Right ventricle myocardium superior (tissue), 1 donor: ENCODE measurements around the gene SLC35A2. TPM values are rescaled to one million over a fixed set of nuclear protein-coding genes. Genes with fewer than 3 reads are reported as not detected.
"Not testable (repeated sequence)": the region's sequence is repeated elsewhere in the genome, so short reads cannot be mapped to it uniquely, and the experiment has no call there.

ENCODE experiments used
- ATAC-seq: fragments of 200-7000 bp; cut with Tn5 transposase; one replicate; pipeline ENCODE4 v1.9.1; 2020; ENCODE audit warnings: mild to moderate bottlenecking; ENCODE audit not compliant: poor library complexity
- DNase-seq: peaks from one replicate; pipeline ENCODE4 v3.0.0-alpha.2; 2020
- intact Hi-C: fragments of 100-400 bp; cut with DNase I; formaldehyde crosslinking; loops from one replicate; pipeline ENCODE4 v1.11.2; 2022
- total RNA-seq: library from RNA; stranded (reverse); fragmentation: NEBNext Ultra II Directional; extraction: Animal tissue kit (Norgen Biotek cat#: 25700); gene quantifications from one replicate; pipeline ENCODE4 v1.2.1, GENCODE V29; 2021
- donor health status: DM: no; HTN: yes; CAD: no; lungs with severe emphysema.

Gene SLC35A2
- total RNA-seq, 1 donor from 2014 or later: 12.9 TPM

- no peak for DNase-seq
- ATAC-seq: no peak
- intact Hi-C loops: loop anchor here (10.0 kb wide), 1 partner anchor 86 kb away; the partner anchor contains the start of gene HDAC6
Measured at GRCh38 chrX:48890296-48890925, 21.0 kb downstream of the SLC35A2 start.

- ATAC-seq, DNase-seq, intact Hi-C loops: not testable (repeated sequence)
Measured at GRCh38 chrX:48886586-48886985, 24.9 kb downstream of the SLC35A2 start.

- ATAC-seq (no peak), DNase-seq (no peak)
- intact Hi-C loops: no loop called here
Measured at GRCh38 chrX:48883729-48884128, 27.7 kb downstream of the SLC35A2 start.

- ATAC-seq, intact Hi-C loops, DNase-seq: not testable (repeated sequence)
Measured at GRCh38 chrX:48876944-48877343, 34.5 kb downstream of the SLC35A2 start.

GRCh38 chrX:48872017-48872416, 39.4 kb downstream of the SLC35A2 start:
- intact Hi-C loops, DNase-seq, ATAC-seq: not testable (repeated sequence)

- no peak for DNase-seq
- no peak for ATAC-seq
- intact Hi-C loops: no loop called here
Measured at GRCh38 chrX:48864210-48864609, 47.2 kb downstream of the SLC35A2 start.

GRCh38 chrX:48854898-48855297, 56.5 kb downstream of the SLC35A2 start:
- ATAC-seq (no peak), DNase-seq (no peak)
- intact Hi-C loops: no loop called here

GRCh38 chrX:48854121-48854804, 57.2 kb downstream of the SLC35A2 start:
- ATAC-seq, intact Hi-C loops: not testable (repeated sequence)

GRCh38 chrX:48853494-48853893, 58.0 kb downstream of the SLC35A2 start:
- ATAC-seq, DNase-seq, intact Hi-C loops: not testable (repeated sequence)

More at GRCh38 chrX:48854121-48854804, 57.2 kb downstream of the SLC35A2 start:
- DNase-seq: not testable (repeated sequence)

Other genes with a start within 250 kb of the SLC35A2 start
- 4.0 TPM for gene WAS, start 227.8 kb downstream of the SLC35A2 start, total RNA-seq
- gene SUV39H1, start 214.9 kb downstream of the SLC35A2 start, total RNA-seq: 2.3 TPM
- not detected for gene GLOD5, start 149.9 kb downstream of the SLC35A2 start, total RNA-seq
- gene GATA1, start 125.1 kb downstream of the SLC35A2 start, total RNA-seq: 0.13 TPM
- 35.3 TPM for gene HDAC6, start 109.6 kb downstream of the SLC35A2 start, total RNA-seq
- gene ERAS, start 85.1 kb downstream of the SLC35A2 start, total RNA-seq: not detected
- gene PCSK1N, start 76.0 kb downstream of the SLC35A2 start, total RNA-seq: 0.30 TPM
- 79.7 TPM for gene TIMM17B, start 13.9 kb downstream of the SLC35A2 start, total RNA-seq
- gene PQBP1, start 13.7 kb downstream of the SLC35A2 start, total RNA-seq: 56.2 TPM
- gene PIM2, start 7.4 kb upstream of the SLC35A2 start, total RNA-seq: 3.0 TPM
- 16.7 TPM for gene OTUD5, start 46.0 kb upstream of the SLC35A2 start, total RNA-seq
- 0.38 TPM for gene KCND1, start 60.2 kb upstream of the SLC35A2 start, total RNA-seq
- 17.7 TPM for gene GRIPAP1, start 90.6 kb upstream of the SLC35A2 start, total RNA-seq
- 19.3 TPM for gene TFE3, start 131.7 kb upstream of the SLC35A2 start, total RNA-seq
- gene CCDC120, start 147.4 kb upstream of the SLC35A2 start, total RNA-seq: 1.2 TPM
- gene PRAF2, start 162.4 kb upstream of the SLC35A2 start, total RNA-seq: 6.9 TPM
- gene WDR45, start 168.2 kb upstream of the SLC35A2 start, total RNA-seq: 79.0 TPM
- gene GPKOW, start 212.1 kb upstream of the SLC35A2 start, total RNA-seq: 17.8 TPM